ENCODE results near the gene CFAP68. TPM values are rescaled to one million over a fixed set of nuclear protein-coding genes. Genes with fewer than 3 reads are reported as not detected.
"Not testable (repeated sequence)": the region's sequence is repeated elsewhere in the genome, so short reads cannot be mapped to it uniquely, and the experiment has no call there.

The CFAP68 gene
- polyA plus RNA-seq, 4 donors, result 45.5 to 55.0 (median 49.5) TPM

GRCh38 chr11:111916768-111917167 lies 37.4 kb downstream of the CFAP68 start:
- DNase-seq (ENCODE audit: low read depth in 4 of 4, low spot score in 3 of 4), result no peak

- DNase-seq (ENCODE audit: low read depth in 4 of 4, low spot score in 3 of 4), result no peak
These were observed 38.0 kb downstream of the CFAP68 start for GRCh38 chr11:111917312-111917711.

GRCh38 chr11:111917788-111918187 lies 38.4 kb downstream of the CFAP68 start:
- DNase-seq (ENCODE audit: low read depth in 4 of 4, low spot score in 3 of 4), result no peak

- DNase-seq (ENCODE audit: low read depth in 4 of 4, low spot score in 3 of 4), result peak; percentile 57 to 86 (median 82)
These were observed 39.3 kb downstream of the CFAP68 start, which contains the start of gene C11orf52 for GRCh38 chr11:111918390-111919256. TSS of gene C11orf52 (plus strand) at chr11:111918913. CDS start at chr11:111918973, 60 bp downstream.

GRCh38 chr11:111920908-111921307 lies 41.6 kb downstream of the CFAP68 start:
- no peak for DNase-seq (ENCODE audit: low read depth in 4 of 4, low spot score in 3 of 4)

GRCh38 chr11:111921541-111922230 lies 42.3 kb downstream of the CFAP68 start:
- DNase-seq (ENCODE audit: low read depth in 4 of 4, low spot score in 3 of 4), result no peak

GRCh38 chr11:111922803-111923202 lies 43.5 kb downstream of the CFAP68 start:
- no peak for DNase-seq (ENCODE audit: low read depth in 4 of 4, low spot score in 3 of 4)

- no peak for DNase-seq (ENCODE audit: low read depth in 4 of 4, low spot score in 3 of 4)
These were observed 44.0 kb downstream of the CFAP68 start for GRCh38 chr11:111923351-111923788.

GRCh38 chr11:111923951-111924350 lies 44.6 kb downstream of the CFAP68 start:
- no peak for DNase-seq (ENCODE audit: low read depth in 4 of 4, low spot score in 3 of 4)

- no peak for DNase-seq (ENCODE audit: low read depth in 4 of 4, low spot score in 3 of 4)
These were observed 46.6 kb downstream of the CFAP68 start for GRCh38 chr11:111925953-111926352.

GRCh38 chr11:111926505-111927391 lies 47.4 kb downstream of the CFAP68 start:
- DNase-seq (ENCODE audit: low read depth in 4 of 4, low spot score in 3 of 4), result peak; percentile 93 to 94 (median 94)

- DNase-seq (ENCODE audit: low read depth in 4 of 4, low spot score in 3 of 4), result no peak
These were observed 51.1 kb downstream of the CFAP68 start for GRCh38 chr11:111930472-111930871.

- no peak for DNase-seq (ENCODE audit: low read depth in 4 of 4, low spot score in 3 of 4)
These were observed 53.2 kb downstream of the CFAP68 start for GRCh38 chr11:111932611-111932950.

- not testable (repeated sequence) for DNase-seq (ENCODE audit: low read depth in 4 of 4, low spot score in 3 of 4)
These were observed 53.8 kb downstream of the CFAP68 start for GRCh38 chr11:111933176-111933575.

- DNase-seq (ENCODE audit: low read depth in 4 of 4, low spot score in 3 of 4), result no peak
These were observed 54.5 kb downstream of the CFAP68 start for GRCh38 chr11:111933872-111934271.

- DNase-seq (ENCODE audit: low read depth in 4 of 4, low spot score in 3 of 4), result no peak
These were observed 55.0 kb downstream of the CFAP68 start for GRCh38 chr11:111934306-111934705.

Other genes with a start within 250 kb of the CFAP68 start
- 10 to 100 TPM; 20.7 to 24.9 (median 23.4) TPM for gene PPP2R1B, start 113.2 kb upstream of the CFAP68 start, polyA plus RNA-seq (ENCODE audit: insufficient read length in 4 of 4)
- gene ALG9, start 8.0 kb upstream of the CFAP68 start, polyA plus RNA-seq (ENCODE audit: insufficient read length in 4 of 4), result 10 to 100 TPM; 40.3 to 50.2 (median 46.2) TPM
- 1 to 10 TPM; 5.4 to 6.9 (median 6.2) TPM for gene FDXACB1, start 376 bp upstream of the CFAP68 start, polyA plus RNA-seq (ENCODE audit: insufficient read length in 4 of 4)
- 10 to 100 TPM; 49.9 to 71.0 (median 58.3) TPM for gene CRYAB, start 32.2 kb downstream of the CFAP68 start, polyA plus RNA-seq (ENCODE audit: insufficient read length in 4 of 4)
- 1 to 10 TPM; 1.1 to 2.7 (median 2.1) TPM for gene HSPB2, start 33.2 kb downstream of the CFAP68 start, polyA plus RNA-seq (ENCODE audit: insufficient read length in 4 of 4)
- gene C11orf52, start 39.4 kb downstream of the CFAP68 start, polyA plus RNA-seq (ENCODE audit: insufficient read length in 4 of 4), result 10 to 100 TPM; 11.0 to 12.8 (median 12.0) TPM
- 10 to 100 TPM; 17.6 to 21.4 (median 19.3) TPM for gene DIXDC1, start 57.8 kb downstream of the CFAP68 start, polyA plus RNA-seq (ENCODE audit: insufficient read length in 4 of 4)
- 10 to 100 TPM; 47.1 to 60.2 (median 57.4) TPM for gene DLAT, start 145.9 kb downstream of the CFAP68 start, polyA plus RNA-seq (ENCODE audit: insufficient read length in 4 of 4)
- 10 to 100 TPM in 2 of 4 donors, 1 to 10 TPM in 2; 8.6 to 12.5 (median 9.8) TPM for gene PIH1D2, start 194.5 kb downstream of the CFAP68 start, polyA plus RNA-seq (ENCODE audit: insufficient read length in 4 of 4)
- gene NKAPD1, start 194.8 kb downstream of the CFAP68 start, polyA plus RNA-seq (ENCODE audit: insufficient read length in 4 of 4), result 10 to 100 TPM; 43.8 to 56.5 (median 50.4) TPM
- gene TIMM8B, start 207.2 kb downstream of the CFAP68 start, polyA plus RNA-seq (ENCODE audit: insufficient read length in 4 of 4), result 10 to 100 TPM; 71.6 to 79.1 (median 74.8) TPM
- gene SDHD, start 207.3 kb downstream of the CFAP68 start, polyA plus RNA-seq (ENCODE audit: insufficient read length in 4 of 4), result 100 to 1,000 TPM; 200 to 228 (median 215) TPM

Data from right renal pelvis (tissue), 4 donors.